Loucy (cell line): ENCODE measurements around the gene SUCLG2.

ENCODE experiments used
- CTCF ChIP-seq: fragments of 200-600 bp; sonication (generic); conservative IDR thresholded peaks from 2 replicates; pipeline ENCODE4 v1.5.1; 2014; ENCODE audit warnings: mild to moderate bottlenecking, antibody characterized with exemption, low read length
- EZH2phosphoT487 ChIP-seq: fragments of 200-600 bp; IDR thresholded peaks from 2 replicates; pipeline ENCODE4 v1.6.1; 2018; ENCODE audit warnings: antibody characterized with exemption, mild to moderate bottlenecking, moderate library complexity, borderline replicate concordance

GRCh38 chr3:67534594-67534993, 119.8 kb downstream of the SUCLG2 start:
- TF ChIP-seq CTCF, result no peak
- no peak for TF ChIP-seq EZH2phosphoT487
